GM12878 (cell line): ENCODE data around the gene ZNF672.

Source experiments
- GABPA ChIP-seq: IDR thresholded peaks from 2 replicates; pipeline ENCODE4 v1.6.1; 2014; ENCODE audit warnings: antibody characterized with exemption, low read depth, mild to moderate bottlenecking, inconsistent platforms
- HCFC1 ChIP-seq: fragments of 150-350 bp; IDR thresholded peaks from 2 replicates; pipeline ENCODE4 v1.6.1; 2014; ENCODE audit warnings: low read length
- YY1 ChIP-seq: IDR thresholded peaks from 2 replicates; pipeline ENCODE4 v1.6.1; 2011; ENCODE audit warnings: low read depth, mild to moderate bottlenecking, low read length
- TF ChIP-seq, protein P1 (sequence below), 3 experiments: IDR thresholded peaks in 2 of 3; conservative IDR thresholded peaks in 1 of 3; 2 replicates each; pipeline ENCODE4 v1.5.1; 2011; ENCODE audit warnings: low read depth in 3 of 3, low read length in 3 of 3, mild to moderate bottlenecking in 3 of 3, control low read depth in 2 of 3, moderate library complexity in 2 of 3, inconsistent platforms in 1 of 3, mixed read lengths in 1 of 3; ENCODE audit not compliant: control insufficient read depth in 2 of 3, insufficient read depth in 1 of 3; ENCODE audit errors: extremely low read depth in 1 of 3

DNA sequence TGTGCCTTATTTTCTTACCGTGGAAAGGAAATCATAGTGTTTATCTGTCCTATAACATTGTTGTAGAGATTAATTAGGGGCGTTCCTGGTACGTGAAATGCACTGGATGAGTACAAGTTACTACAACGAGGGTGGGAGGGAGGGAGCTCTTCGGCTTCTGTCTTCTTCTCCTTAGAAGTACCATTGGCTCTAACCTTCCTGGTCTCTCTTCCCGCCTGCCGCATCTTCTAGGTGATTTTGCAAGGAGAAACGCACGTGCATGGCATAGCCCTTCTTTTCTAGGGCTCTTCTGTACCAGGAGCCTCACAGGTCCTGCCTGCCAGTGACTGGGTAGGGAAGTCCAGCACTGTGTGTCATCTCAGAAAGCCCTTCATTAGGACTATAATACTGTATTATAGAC, 29.1 kb upstream of the ZNF672 start:
- TF ChIP-seq HCFC1, result no peak
- no peak for TF ChIP-seq GABPA
- TF ChIP-seq YY1, result no peak
- TF ChIP-seq, protein P1, sequence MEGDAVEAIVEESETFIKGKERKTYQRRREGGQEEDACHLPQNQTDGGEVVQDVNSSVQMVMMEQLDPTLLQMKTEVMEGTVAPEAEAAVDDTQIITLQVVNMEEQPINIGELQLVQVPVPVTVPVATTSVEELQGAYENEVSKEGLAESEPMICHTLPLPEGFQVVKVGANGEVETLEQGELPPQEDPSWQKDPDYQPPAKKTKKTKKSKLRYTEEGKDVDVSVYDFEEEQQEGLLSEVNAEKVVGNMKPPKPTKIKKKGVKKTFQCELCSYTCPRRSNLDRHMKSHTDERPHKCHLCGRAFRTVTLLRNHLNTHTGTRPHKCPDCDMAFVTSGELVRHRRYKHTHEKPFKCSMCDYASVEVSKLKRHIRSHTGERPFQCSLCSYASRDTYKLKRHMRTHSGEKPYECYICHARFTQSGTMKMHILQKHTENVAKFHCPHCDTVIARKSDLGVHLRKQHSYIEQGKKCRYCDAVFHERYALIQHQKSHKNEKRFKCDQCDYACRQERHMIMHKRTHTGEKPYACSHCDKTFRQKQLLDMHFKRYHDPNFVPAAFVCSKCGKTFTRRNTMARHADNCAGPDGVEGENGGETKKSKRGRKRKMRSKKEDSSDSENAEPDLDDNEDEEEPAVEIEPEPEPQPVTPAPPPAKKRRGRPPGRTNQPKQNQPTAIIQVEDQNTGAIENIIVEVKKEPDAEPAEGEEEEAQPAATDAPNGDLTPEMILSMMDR (IDR thresholded peaks at IDR 0.05 in 2 of 3, conservative IDR thresholded peaks at IDR 0.05 in 1 of 3; ENCODE audit: control insufficient read depth in 2 of 3, extremely low read depth in 1 of 3, insufficient read depth in 1 of 3, low read depth in 3 of 3, low read length in 3 of 3), result no peak
